Panc1 (cell line): ENCODE results near the gene SOBP.

Experiments used
- POLR2AphosphoS5 ChIP-seq: IDR thresholded peaks from 2 replicates; pipeline ENCODE4 v1.6.1; 2012; ENCODE audit warnings: mild to moderate bottlenecking, low read depth, low read length, moderate library complexity
- REST ChIP-seq, 2 experiments: IDR thresholded peaks; 2 replicates each; pipeline ENCODE4 v1.6.1; 2011 to 2012; ENCODE audit warnings: low read depth in 2 of 2, control low read depth in 1 of 2, low read length in 1 of 2, mild to moderate bottlenecking in 1 of 2, moderate library complexity in 1 of 2; ENCODE audit not compliant: insufficient read depth in 1 of 2
- TF ChIP-seq, protein P1 (sequence below): fragments of 450-650 bp; IDR thresholded peaks from 2 replicates; pipeline ENCODE4 v1.5.1; 2017; ENCODE audit warnings: mild to moderate bottlenecking

GRCh38 chr6:107662333-107662732 is 172.4 kb downstream of the SOBP start:
- no peak for TF ChIP-seq REST (IDR thresholded peaks at IDR 0.05; ENCODE audit: insufficient read depth in 1 of 2, low read depth in 2 of 2, low read length in 1 of 2)
- TF ChIP-seq, protein P1, sequence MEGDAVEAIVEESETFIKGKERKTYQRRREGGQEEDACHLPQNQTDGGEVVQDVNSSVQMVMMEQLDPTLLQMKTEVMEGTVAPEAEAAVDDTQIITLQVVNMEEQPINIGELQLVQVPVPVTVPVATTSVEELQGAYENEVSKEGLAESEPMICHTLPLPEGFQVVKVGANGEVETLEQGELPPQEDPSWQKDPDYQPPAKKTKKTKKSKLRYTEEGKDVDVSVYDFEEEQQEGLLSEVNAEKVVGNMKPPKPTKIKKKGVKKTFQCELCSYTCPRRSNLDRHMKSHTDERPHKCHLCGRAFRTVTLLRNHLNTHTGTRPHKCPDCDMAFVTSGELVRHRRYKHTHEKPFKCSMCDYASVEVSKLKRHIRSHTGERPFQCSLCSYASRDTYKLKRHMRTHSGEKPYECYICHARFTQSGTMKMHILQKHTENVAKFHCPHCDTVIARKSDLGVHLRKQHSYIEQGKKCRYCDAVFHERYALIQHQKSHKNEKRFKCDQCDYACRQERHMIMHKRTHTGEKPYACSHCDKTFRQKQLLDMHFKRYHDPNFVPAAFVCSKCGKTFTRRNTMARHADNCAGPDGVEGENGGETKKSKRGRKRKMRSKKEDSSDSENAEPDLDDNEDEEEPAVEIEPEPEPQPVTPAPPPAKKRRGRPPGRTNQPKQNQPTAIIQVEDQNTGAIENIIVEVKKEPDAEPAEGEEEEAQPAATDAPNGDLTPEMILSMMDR = no peak
- no peak for TF ChIP-seq POLR2AphosphoS5
